Vagina (tissue), 2 donors: Measurements from ENCODE around the gene INTS1. TPM values are rescaled to one million over a fixed set of nuclear protein-coding genes. Genes with fewer than 3 reads are reported as not detected.

Source experiments
- DNase-seq, 2 donors: peaks; one replicate each; pipeline ENCODE4 v3.0.0-alpha.2; 2017; ENCODE audit errors: extremely low spot score in 2 of 2
- H3K27ac ChIP-seq: fragments of 200-600 bp; sonication (generic); one replicate; pipeline ENCODE4 v1.5.1; 2019
- H3K27me3 ChIP-seq: fragments of 200-600 bp; sonication (generic); one replicate; pipeline ENCODE4 v1.5.1; 2019
- H3K36me3 ChIP-seq, 2 donors: fragments of 200-600 bp; sonication (generic); one replicate each; pipeline ENCODE4 v1.5.1; 2017 to 2019
- H3K4me1 ChIP-seq: fragments of 200-600 bp; sonication (generic); one replicate; pipeline ENCODE4 v1.5.1; 2019
- H3K4me3 ChIP-seq, 2 donors: fragments of 200-600 bp; sonication (generic); 1 replicate in 1 of 2; 2 replicates in 1 of 2; pipeline ENCODE4 v1.5.1; 2016 to 2019
- H3K9me3 ChIP-seq: fragments of 200-600 bp; sonication (generic); one replicate; pipeline ENCODE4 v1.5.1; 2019
- POLR2A ChIP-seq, 2 donors: fragments of 450-650 bp; IDR thresholded peaks; one replicate each; pipeline ENCODE4 v1.6.1; 2017; ENCODE audit warnings: antibody characterized with exemption in 2 of 2, mild to moderate bottlenecking in 2 of 2, moderate library complexity in 2 of 2
- POLR2AphosphoS5 ChIP-seq, 2 donors: sonication (generic); formaldehyde crosslinking; IDR thresholded peaks; one replicate each; pipeline ENCODE4 v1.9.0; 2017; ENCODE audit warnings: antibody characterized with exemption in 2 of 2, mild to moderate bottlenecking in 2 of 2, low read depth in 1 of 2; ENCODE audit not compliant: insufficient read depth in 1 of 2
- intact Hi-C: fragments of 100-400 bp; cut with DNase I; formaldehyde crosslinking; loops from one replicate; pipeline ENCODE4 v1.15.1; 2023
- total RNA-seq: library from RNA; depleted of rRNA; stranded (reverse); fragments of >200 nt; gene quantifications from one replicate; pipeline ENCODE4 v1.2.3, GENCODE V29; 2016
- TF ChIP-seq, protein P1 (sequence below), 3 experiments: fragments of 450-650 bp in 2 of 3; fragments of 200-600 bp in 1 of 3; sonication (generic) in 1 of 3; IDR thresholded peaks; one replicate each; pipeline ENCODE4 v1.5.1; 2017 to 2019; ENCODE audit warnings: antibody characterized with exemption in 3 of 3, mild to moderate bottlenecking in 2 of 3, moderate library complexity in 2 of 3

Gene INTS1
- total RNA-seq, 1 donor from 2014 or later = 67.3 TPM

DNA sequence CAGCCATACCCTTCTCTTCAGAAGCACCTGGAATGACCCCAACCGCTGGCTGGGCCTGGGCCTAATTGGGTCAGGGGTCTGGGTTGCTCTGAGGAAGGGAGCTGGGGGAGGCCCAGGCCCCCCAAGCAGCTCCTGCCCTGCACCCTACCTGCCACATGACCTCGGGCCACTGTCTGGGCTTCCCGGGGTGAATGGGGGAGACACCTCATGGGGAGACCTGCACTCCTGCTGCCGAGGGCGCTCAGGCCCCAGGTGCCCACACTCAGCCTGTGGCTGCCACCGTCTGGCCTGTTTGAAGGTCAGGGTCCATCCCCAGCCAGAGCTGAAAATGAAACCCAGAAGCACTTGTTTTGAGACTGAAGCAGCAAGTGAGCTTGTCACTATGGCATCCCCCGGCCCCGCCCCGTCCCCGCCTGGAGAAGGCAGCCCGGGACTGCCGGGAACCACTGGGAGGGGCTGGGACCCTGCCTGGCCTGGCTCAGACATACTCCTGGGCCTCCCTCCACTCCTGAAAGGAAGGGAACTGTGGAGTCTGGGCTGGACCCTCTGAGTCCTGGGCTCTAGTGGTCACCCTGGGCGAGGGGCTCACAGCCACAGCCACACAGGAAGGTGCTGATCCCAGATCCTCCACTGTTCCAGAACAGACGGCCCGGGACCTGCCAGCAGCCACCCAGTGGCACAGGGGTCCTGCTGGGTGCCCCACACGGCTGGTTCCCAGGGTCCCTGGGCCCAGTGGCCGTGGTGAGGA is 37.5 kb downstream of the INTS1 start:
- intact Hi-C loops = no loop called here
- TF ChIP-seq POLR2A (IDR thresholded peaks at IDR 0.05) = no peak
- TF ChIP-seq POLR2AphosphoS5 (IDR thresholded peaks at IDR 0.05; ENCODE audit: insufficient read depth in 1 of 2, low read depth in 1 of 2) = peak in 1 of 2 donors; percentile 44
- DNase-seq = no peak
- no peaks in the 10 kb centered on the region for H3K27me3 ChIP-seq
- no peaks in the 10 kb centered on the region for H3K9me3 ChIP-seq
- peak overlapping the region in 1 of 2 donors; percentile 19 for H3K4me3 ChIP-seq
- H3K36me3 ChIP-seq = peaks cover 0 to 21% of the 10 kb centered on the region in 2 donors
- peaks cover 29% of the 10 kb centered on the region for H3K4me1 ChIP-seq
- H3K27ac ChIP-seq = peak overlapping the region; percentile 16

DNA sequence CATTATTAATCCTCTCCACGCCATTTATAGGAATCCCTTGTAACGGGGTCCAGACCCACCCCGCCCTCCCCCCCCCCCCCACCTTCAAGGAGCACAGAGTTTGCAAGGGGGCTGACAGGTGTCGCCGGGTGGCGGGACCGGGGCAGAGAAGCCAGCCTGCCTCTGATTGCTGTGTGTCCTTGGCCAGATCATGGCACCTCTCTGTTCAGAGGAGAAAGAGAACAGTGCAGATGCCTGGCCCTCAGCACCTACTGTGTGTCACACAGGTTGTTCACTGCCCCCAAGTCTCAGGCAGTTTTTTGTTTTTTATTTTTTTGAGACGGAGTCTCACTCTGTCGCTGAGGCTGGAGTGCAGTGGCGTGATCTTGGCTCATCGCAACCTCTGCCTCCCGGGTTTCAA is 39.5 kb downstream of the INTS1 start:
- no peak overlapping the region for H3K4me3 ChIP-seq
- no peak for DNase-seq
- no peaks in the 10 kb centered on the region for H3K9me3 ChIP-seq
- H3K4me1 ChIP-seq = peaks cover 49% of the 10 kb centered on the region
- H3K36me3 ChIP-seq = peaks cover 0 to under 1% of the 10 kb centered on the region in 2 donors
- no peak overlapping the region for H3K27ac ChIP-seq
- TF ChIP-seq POLR2AphosphoS5 (IDR thresholded peaks at IDR 0.05; ENCODE audit: insufficient read depth in 1 of 2, low read depth in 1 of 2) (no peak), POLR2A (IDR thresholded peaks at IDR 0.05) (no peak)
- TF ChIP-seq, protein P1, sequence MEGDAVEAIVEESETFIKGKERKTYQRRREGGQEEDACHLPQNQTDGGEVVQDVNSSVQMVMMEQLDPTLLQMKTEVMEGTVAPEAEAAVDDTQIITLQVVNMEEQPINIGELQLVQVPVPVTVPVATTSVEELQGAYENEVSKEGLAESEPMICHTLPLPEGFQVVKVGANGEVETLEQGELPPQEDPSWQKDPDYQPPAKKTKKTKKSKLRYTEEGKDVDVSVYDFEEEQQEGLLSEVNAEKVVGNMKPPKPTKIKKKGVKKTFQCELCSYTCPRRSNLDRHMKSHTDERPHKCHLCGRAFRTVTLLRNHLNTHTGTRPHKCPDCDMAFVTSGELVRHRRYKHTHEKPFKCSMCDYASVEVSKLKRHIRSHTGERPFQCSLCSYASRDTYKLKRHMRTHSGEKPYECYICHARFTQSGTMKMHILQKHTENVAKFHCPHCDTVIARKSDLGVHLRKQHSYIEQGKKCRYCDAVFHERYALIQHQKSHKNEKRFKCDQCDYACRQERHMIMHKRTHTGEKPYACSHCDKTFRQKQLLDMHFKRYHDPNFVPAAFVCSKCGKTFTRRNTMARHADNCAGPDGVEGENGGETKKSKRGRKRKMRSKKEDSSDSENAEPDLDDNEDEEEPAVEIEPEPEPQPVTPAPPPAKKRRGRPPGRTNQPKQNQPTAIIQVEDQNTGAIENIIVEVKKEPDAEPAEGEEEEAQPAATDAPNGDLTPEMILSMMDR (IDR thresholded peaks at IDR 0.05) = no peak
- H3K27me3 ChIP-seq = no peaks in the 10 kb centered on the region
- intact Hi-C loops = no loop called here

DNA sequence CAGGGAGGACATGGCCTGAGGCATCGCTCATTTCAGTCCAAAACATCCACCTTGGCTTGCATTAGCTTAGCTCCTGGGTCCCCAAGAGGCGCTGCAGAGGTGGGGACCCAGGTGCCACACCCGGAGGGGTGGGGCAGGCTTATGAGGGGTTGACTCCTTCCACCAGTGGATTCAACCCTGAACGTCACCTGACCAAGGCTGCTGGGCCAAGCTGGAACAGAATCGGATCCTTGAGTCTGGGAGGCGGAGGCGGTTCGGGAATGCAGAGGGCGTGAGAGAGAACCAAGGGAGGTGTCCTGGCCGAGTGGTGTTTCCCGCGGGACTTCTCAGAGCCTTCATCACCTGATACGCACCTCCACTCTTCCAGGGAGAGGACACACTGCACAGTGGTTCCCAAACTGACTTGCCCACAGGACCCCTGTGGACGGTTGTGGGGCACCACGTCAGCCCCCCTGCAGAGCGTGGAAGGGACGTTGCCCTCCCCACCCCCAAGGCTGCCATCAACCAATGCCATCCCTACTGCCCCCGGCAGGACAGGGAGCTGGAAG is 40.4 kb downstream of the INTS1 start:
- H3K27ac ChIP-seq = no peak overlapping the region
- H3K4me1 ChIP-seq = peaks cover 53% of the 10 kb centered on the region
- intact Hi-C loops = no loop called here
- H3K9me3 ChIP-seq = no peaks in the 10 kb centered on the region
- no peak for DNase-seq
- no peaks in the 10 kb centered on the region for H3K27me3 ChIP-seq
- TF ChIP-seq, protein P1 (IDR thresholded peaks at IDR 0.05) = no peak
- TF ChIP-seq POLR2A (IDR thresholded peaks at IDR 0.05) (no peak), POLR2AphosphoS5 (IDR thresholded peaks at IDR 0.05; ENCODE audit: insufficient read depth in 1 of 2, low read depth in 1 of 2) (no peak)
- no peak overlapping the region for H3K4me3 ChIP-seq
- no peaks in the 10 kb centered on the region for H3K36me3 ChIP-seq

DNA sequence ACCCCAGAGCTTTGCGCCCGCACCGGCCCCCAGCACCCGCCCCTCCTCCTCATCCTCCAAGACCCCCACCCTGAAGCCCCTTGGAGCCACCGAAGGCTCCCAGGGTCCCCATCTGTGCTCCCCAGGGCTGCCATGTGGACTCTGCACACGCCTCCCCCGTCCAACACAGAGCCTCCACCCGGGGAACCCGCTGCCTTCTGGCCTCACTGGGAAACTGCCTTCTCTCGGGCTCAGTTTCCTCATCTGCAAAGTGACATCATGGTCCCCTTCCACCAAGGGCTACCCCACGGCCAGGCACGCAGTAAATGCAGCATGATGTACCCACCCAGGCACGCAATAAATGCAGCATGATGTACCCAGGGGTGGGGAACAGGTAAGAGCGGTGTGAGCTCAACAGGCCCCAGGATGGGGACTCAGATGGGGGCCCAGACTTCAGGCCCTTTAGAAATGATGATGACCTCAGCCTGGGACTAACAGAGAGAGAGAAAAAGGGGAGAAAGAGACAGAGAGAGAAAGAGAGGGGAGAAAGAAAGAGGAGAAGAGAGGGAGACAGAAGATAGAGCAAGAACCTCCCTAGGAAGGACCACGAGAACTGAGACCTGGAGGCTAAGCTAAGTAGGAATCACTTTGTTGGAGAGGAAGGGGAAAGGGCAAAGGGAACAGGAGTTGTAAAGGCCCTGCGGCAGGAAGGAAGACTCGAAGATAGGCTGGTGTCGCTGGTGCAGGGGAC is 42.4 kb downstream of the INTS1 start:
- no peak for DNase-seq
- H3K4me3 ChIP-seq = no peak overlapping the region
- no peaks in the 10 kb centered on the region for H3K36me3 ChIP-seq
- peaks cover 65% of the 10 kb centered on the region for H3K4me1 ChIP-seq
- H3K9me3 ChIP-seq = no peaks in the 10 kb centered on the region
- H3K27ac ChIP-seq = peak overlapping the region; percentile 88
- intact Hi-C loops = no loop called here
- no peaks in the 10 kb centered on the region for H3K27me3 ChIP-seq
- no peak for TF ChIP-seq POLR2A (IDR thresholded peaks at IDR 0.05)
- no peak for TF ChIP-seq POLR2AphosphoS5 (IDR thresholded peaks at IDR 0.05; ENCODE audit: insufficient read depth in 1 of 2, low read depth in 1 of 2)
- TF ChIP-seq, protein P1 (IDR thresholded peaks at IDR 0.05) = no peak

DNA sequence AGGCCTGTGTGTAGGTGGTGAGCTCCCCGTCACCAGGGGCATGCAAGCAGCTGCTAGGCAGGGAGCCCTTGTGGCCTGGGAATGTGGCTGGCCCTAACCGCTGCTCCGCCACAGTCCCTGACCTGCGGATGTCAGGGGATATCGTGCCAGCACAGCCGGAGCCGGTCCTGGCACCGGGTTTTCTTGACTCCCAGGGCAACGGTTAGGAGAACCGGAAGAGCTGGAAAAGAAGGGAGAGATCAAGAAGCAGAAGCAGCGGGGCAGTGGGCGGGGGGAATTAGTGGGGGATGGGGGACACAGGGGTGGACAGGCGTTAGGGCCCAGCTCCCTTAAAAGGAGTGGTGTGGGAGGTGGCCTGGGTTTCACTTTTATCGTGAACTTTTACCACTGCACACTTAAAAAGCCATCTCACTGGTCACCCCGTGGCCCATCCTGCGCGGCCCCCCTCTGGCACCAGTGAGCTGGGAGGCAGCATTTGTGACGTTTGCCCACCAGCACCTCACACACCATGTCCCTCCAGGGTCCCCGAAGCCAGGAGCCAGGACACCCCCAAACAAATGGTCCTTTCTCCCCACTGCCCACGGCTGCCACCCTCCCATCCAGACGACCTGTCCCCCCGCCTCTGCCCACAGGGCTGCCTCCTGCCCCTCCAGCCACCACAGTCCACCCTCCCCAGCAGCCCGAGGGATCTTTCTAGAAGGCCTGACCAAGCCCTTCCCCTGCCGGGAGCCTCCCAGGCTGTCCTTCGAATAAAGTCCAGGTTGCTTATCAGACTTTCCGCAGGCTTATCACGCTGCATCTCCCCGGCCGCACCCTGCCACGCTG is 43.2 kb downstream of the INTS1 start:
- no peaks in the 10 kb centered on the region for H3K27me3 ChIP-seq
- H3K36me3 ChIP-seq = no peaks in the 10 kb centered on the region
- no peak for DNase-seq
- TF ChIP-seq, protein P1 (IDR thresholded peaks at IDR 0.05) = no peak
- TF ChIP-seq POLR2A (IDR thresholded peaks at IDR 0.05) (no peak), POLR2AphosphoS5 (IDR thresholded peaks at IDR 0.05; ENCODE audit: insufficient read depth in 1 of 2, low read depth in 1 of 2) (peak in 1 of 2 donors; percentile 21)
- peak overlapping the region; percentile 88 for H3K27ac ChIP-seq
- H3K4me3 ChIP-seq = peak overlapping the region; percentile 89 to 91
- intact Hi-C loops = no loop called here
- no peaks in the 10 kb centered on the region for H3K9me3 ChIP-seq
- H3K4me1 ChIP-seq = peaks cover 67% of the 10 kb centered on the region
